NCI-H748 (cell line): ENCODE results near the gene IFT43.

Experiments
- DNase-seq: peaks from one replicate; lab custom pipeline; 2025; ENCODE audit not compliant: unreplicated experiment; lab: John Stamatoyannopoulos, UW

IFT43 gene

GRCh38 chr14:75985618-75986438 lies at the start of gene IFT43:
Gene IFT43 (plus strand): TSS chr14:75985763. CDS start chr14:75985787, 24 bp downstream.
- DNase-seq, result peak; percentile 86

DNA sequence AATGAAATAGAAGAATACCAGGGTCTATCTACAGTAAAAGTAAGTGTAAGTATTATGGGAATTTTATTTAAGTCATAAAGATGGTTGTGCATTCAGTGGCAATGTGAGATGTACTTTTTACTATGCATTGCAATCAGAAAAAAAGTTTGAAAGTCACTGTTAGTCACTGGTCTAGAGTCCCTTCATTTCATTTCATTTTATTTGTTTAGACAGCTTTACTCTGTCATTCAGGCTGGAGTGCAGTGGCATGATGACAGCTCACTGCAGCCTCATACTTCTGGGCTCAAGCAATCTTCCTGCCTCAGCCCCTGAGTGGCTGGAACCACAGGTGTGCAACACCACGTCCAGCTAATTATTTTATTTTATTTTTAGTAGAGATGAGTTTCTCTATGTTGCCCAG lies 46.4 kb upstream of the IFT43 start:
- DNase-seq, result no peak

GRCh38 chr14:75941030-75941429 lies 44.5 kb upstream of the IFT43 start:
- DNase-seq, result no peak

GRCh38 chr14:75944607-75945241 lies 40.8 kb upstream of the IFT43 start:
- DNase-seq, result no peak

DNA sequence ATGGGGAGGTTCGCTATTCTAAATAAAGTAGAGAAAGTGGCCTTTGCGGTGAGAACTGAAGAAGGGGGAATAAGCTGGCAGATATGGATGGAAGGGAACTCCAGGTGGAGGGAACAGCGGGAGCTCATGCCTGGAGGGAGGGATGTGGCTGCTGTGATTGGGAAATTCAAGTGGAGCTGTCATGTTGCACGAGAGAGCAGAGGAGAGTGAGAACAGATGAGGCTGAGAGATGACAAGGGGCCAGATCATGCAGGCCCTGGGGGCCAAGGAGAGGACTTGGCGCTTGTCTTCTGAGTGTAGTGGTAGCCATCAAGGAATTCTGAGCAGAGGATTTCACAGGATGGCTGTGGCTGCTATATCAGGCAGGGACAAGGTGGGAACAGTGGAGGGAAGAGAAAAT lies 38.8 kb upstream of the IFT43 start:
- no peak for DNase-seq

GRCh38 chr14:75952489-75952888 lies 33.1 kb upstream of the IFT43 start:
- DNase-seq, result no peak

DNA sequence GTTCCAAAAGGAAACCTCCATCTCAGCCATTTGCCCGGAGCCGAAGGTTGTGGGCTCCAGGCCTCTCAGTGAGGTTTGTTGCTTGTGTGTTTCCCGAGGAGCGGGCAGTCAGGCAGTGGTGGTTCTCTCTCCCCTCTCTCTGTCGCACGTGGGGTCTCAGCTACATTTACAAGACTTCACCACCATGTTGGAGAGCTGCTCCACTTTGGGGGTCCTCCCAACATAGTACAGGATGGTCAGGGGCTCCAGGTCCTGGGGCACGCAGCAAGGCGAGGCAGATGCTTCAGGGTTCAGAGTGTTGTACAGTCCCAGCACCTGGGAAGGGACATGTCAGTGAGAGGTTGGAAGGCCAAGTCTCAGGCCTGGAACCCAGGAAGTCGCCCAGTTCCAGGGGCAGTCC lies 26.5 kb upstream of the IFT43 start:
- no peak for DNase-seq

GRCh38 chr14:75960231-75960630 lies 25.3 kb upstream of the IFT43 start:
- no peak for DNase-seq

DNA sequence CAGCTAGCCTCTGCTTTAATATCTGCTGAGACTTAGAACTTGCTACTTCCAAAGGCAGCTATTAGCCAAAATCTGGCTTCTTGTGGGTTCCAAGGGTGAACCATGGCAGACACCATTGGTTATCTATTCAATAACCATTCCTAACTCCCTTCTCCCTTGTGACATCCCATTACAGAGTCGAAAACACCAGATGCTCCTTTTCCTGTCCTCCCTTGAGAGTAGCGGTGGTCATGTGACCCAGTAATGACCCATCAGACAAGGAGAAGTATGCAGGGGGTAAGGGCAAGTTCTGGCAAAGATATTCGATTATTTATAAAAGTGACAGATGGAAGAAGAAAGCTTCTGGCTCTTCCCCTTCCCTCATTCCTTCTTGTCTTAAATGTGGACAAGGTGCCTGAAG lies 23.9 kb upstream of the IFT43 start:
- no peak for DNase-seq

DNA sequence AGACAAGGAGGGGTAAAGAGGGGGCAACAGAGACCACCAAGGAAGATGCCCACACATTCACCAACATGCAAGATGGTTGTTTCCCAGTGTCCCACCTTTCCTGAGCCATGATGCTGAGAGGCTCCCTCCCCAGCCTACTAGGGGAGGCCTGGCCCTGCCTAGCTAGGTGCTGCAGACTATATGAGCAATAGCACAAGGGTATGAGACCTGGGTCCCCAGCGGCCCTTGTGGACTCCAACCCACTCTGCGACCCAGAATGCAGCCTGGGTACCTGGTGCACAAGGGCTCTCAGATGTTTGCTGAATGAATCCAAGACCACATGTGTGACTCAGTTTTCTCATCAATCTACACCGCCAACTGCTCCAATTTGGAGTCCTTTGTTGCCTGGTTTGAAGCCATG lies 17.7 kb upstream of the IFT43 start:
- DNase-seq, result no peak

DNA sequence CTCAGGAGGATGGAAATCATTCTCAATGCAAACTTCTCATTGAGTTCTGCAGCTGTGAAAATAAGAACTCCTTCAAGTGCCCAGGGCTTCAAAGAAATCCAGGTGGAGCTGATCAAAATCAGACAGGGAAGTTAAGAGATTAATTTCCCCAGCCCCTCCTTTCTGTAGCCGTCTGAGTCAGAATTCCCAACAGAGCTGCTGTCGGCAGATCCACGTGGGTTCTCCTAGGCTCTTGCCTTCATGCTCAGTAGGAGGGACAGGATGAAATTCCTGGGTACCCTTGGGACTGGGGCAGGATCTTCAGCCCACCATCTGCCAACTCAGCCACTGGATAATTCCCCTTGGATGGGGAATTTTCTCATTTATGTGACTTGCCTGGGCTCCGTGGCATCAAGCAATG lies 17.1 kb upstream of the IFT43 start:
- DNase-seq, result no peak

DNA sequence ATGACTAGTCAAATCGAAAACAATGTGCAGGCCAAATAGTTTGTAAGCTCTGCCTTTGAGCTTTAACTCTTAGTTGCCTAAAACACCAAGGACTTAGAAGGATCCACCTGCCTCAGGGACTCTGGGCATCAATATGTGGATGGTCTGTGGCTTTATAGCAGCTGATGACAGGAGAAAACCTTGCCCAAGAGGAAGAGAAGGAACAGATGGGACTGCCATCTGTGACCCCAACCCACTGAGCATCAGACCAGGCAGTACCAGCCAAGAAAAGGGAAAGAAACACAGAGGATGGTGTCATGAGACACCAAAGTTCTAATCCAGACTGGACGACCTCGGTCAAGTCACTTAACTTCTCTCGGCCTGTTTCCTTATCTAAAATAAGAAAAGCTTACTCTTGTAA lies 16.4 kb upstream of the IFT43 start:
- DNase-seq, result no peak

DNA sequence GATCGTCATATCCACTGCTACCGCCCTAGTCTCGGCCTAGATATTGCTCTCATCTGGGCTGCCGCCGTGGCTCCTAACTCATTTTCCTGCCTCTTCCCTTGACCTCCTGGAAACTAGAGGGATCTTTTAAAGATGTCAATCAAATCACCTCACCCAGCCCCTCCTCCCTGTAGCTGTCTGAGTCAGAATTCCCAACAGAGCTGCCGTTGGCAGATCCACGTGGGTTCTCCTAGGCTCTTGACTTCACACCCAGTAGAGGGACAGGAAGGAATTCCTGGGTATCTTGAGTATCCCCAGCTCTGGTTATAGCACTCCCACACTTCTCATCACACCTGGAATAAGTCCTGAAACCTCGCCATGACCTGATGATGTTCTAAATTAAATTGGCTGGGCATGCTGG lies 15.7 kb upstream of the IFT43 start:
- DNase-seq, result no peak

DNA sequence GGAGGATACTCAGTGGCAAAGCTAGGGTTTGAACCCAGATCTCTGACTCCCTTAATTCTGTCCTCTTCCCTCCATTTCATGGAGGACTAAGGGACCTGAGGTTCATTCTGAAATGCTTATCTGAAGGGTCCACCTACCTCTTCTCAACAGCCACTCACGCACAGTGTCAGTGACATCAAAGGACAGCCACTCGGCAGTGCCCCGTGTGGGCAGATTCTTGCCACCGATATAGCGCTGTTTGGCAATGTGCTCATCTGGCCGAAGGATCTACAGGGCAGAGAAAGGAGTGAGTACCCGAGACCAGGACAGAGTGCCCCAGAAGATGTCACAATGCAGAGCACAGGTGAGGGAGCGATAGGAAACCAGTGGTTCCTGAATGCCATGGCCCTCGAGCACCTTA lies 14.6 kb upstream of the IFT43 start:
- no peak for DNase-seq

GRCh38 chr14:75971509-75971908 lies 14.1 kb upstream of the IFT43 start:
- DNase-seq, result no peak

DNA sequence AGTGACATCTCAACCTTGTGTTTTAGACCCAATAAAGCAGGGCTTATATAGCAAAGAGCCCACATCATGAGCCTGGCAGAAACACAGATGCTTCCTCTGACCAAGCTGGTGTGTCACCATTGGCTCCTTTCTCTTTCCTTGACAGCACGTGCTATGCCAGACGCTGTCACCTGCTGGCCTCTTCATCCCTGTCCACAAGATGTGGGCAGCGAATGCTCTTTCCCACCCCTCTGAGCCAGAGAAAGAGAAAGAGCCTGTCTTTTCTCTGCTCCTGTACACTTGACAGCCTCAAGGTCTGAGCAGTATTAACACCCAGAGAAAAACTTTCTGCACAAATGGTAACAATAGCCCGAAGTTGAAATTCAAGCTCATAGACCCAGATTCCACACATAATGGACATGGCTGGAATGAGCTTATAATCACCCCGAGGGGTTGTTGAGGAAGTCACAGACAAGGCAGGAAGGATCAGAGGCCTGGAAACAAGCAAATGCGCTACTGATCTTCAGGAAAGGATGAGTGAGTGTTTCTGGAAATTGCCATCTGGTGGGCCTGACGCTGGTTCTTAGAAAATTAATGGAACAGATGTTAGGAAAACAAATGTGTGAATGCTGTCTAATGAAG lies 12.7 kb upstream of the IFT43 start:
- DNase-seq, result no peak

DNA sequence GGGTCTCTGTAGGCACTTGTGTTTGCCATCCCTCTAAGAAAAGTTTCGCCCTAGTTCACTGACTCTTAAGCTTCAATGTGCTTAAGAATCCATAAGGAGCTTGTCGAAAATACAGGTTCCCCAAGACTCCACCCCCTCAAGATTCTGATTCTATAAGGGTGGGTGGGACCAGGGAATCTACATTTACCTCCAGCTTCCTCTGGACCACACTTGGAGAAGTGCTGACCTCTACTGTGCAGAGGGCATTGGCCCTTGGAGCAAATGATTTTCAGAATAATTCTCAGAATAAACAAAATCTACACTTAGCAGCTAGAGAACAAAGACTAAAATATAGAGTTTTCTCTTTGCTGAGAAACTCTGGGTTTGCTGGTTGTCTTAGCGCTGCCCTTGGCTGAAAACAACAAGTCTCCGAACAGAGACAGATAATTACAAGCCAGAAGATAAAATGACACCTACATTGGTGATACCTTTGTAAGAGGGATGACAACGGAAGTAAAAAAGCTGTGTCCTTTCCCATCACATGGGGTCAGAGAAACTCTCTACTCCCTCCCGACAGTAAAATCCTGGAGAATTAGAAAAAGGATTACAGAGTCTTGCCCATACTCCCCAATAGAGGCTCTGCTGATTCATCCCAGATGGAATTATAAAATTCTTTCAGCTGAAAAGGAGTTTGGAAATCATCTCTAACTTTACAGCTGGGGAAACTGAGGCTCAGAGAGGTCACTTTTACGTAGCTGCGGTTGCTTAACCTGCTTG lies 8.6 kb upstream of the IFT43 start:
- DNase-seq, result no peak

DNA sequence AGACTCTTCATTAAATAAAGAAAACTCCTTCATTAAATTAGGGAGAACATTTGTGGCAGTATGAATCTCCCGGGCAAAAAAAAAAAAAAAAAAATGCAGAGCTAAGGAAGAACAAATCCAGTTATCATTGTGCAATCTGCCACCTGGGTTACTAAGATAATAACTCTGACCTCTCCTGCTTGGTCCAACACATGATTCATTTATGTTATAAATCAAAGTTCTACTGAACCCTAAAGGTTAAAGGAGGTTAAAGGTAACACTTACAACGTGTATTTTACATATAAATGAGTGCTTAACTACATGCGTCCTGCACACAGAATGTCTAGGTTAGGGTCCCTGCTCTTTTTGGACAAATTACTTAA lies 8.0 kb upstream of the IFT43 start:
- DNase-seq, result no peak

DNA sequence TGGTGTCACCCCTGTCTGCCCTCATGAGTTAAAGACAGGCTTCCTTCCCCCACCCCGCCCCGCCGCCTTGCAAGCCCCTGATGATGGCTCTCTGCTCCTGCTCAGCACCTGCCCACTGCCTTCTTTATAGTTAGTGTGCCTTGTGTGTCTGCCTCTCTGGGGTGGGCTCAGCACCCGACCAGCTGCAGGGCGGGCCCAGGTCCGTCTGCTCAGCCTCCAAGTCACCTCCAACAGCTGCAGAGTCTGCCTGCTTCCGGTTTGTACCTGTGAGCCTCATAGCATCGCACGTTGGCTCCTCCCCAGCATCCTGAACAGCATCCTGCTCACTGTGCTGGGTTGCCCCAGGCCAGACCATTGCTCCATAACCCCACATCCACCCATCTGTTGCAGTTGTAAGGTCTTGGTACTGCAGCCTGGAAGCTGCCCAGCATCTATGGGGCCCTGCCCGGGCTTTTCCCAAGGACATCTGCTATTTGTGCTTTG lies 7.3 kb upstream of the IFT43 start:
- no peak for DNase-seq

DNA sequence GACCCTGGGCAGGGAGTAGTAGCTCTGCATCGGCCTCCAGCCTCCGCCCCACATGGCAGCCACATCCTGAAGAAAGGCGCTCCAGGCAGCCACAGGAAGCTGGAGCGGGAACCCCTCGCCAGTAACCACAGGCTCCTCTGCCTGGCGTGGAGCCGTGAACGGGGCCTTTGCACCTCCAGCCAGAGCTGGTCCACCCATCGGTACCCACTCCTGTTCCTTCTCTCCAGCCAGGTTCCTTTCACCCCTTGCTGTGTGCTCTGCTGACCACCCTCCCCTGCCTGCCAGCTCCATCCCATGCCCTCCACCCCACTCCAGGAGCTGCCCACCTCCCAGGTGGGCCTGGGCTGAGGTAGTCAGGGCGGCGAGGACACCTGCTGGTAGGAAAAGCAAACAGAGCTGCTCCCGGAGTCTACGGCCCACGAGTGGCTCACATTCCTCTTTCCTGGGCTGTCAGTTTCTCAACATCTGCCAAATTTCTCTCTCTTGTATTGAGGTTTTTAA lies 6.4 kb upstream of the IFT43 start:
- DNase-seq, result peak; percentile 25
